GM15510 (cell line): ENCODE measurements around the gene RSPO3.

Experiments
- POLR2A ChIP-seq: IDR thresholded peaks from 3 replicates; pipeline ENCODE4 v1.6.1; 2011; ENCODE audit warnings: borderline replicate concordance; ENCODE audit not compliant: insufficient read length; ENCODE audit errors: extremely low read depth

The RSPO3 gene

DNA sequence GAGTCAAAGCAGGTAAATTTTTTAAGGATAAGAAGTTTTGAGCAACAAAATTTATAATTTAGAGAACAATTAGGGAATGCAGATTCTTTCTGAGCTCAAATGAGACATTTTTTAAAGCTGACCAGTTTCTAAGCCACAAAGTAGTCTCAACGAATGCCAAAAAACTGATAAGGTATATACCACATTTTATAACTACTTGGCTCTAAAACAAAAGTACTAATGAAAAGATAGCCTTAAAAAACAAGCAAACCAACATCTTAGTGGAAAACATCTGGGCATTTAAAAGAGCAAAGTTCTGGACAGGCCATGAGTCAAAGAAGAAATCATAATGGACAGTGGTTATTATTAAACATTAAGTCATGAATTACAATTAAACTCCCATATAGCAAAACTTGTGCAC lies 125.0 kb downstream of the RSPO3 start:
- TF ChIP-seq POLR2A, result no peak
